Activated CD4-positive, alpha-beta memory T cell treated with anti-CD3 and anti-CD28 coated beads, Interleukin-2, amount 10 ng/mL, durations not matched to agents 7 days and 5 days (primary cell): ENCODE results near the gene TMEM127. TPM values are rescaled to one million over a fixed set of nuclear protein-coding genes. Genes with fewer than 3 reads are reported as not detected.

Source experiments
- CTCF ChIA-PET: fragments of 350-600 bp; sonication (Branson Sonifier 250); formaldehyde crosslinking; loops from one replicate; lab custom pipeline; 2021; ENCODE audit warnings: antibody characterized with exemption, inconsistent platforms; lab: Charles Lee
- POLR2A ChIA-PET: fragments of 350-600 bp; sonication (Branson Sonifier 250); formaldehyde crosslinking; loops from one replicate; lab custom pipeline; 2021; ENCODE audit warnings: antibody characterized with exemption; lab: Charles Lee
- DNase-seq: peaks from one replicate; pipeline ENCODE4 v3.0.0-alpha.2; 2020
- H3K27ac Mint-ChIP-seq: one replicate; pipeline ENCODE4 v1.8.0; 2021; ENCODE audit warnings: mild to moderate bottlenecking, mixed read lengths
- H3K27me3 Mint-ChIP-seq: one replicate; pipeline ENCODE4 v1.8.0; 2021; ENCODE audit warnings: mixed read lengths
- H3K36me3 Mint-ChIP-seq: one replicate; pipeline ENCODE4 v1.8.0; 2021; ENCODE audit warnings: low read depth, mixed read lengths
- H3K4me1 Mint-ChIP-seq: one replicate; pipeline ENCODE4 v1.8.0; 2021; ENCODE audit warnings: mixed read lengths
- H3K4me3 Mint-ChIP-seq: one replicate; pipeline ENCODE4 v1.8.0; 2021; ENCODE audit warnings: mild to moderate bottlenecking, mixed read lengths
- H3K9me3 Mint-ChIP-seq: one replicate; pipeline ENCODE4 v1.8.0; 2021; ENCODE audit warnings: mixed read lengths
- total RNA-seq, 2 experiments: library from RNA; stranded (reverse); gene quantifications; one replicate each; pipeline ENCODE4 v1.2.3, GENCODE V29; 2021

TMEM127 gene
- total RNA-seq, 2 experiments from 2014 or later = 42.4 to 44.0 TPM

- H3K27me3 Mint-ChIP-seq = no peaks in the 10 kb centered on the region
- H3K36me3 Mint-ChIP-seq = peaks cover 33% of the 10 kb centered on the region
- CTCF ChIA-PET = interaction anchor here (1.0 kb wide), 1 partner anchor 206 kb away, joined by 3 read pairs; no protein-coding TSS in a partner anchor
- no peak for DNase-seq
- H3K9me3 Mint-ChIP-seq = no peaks in the 10 kb centered on the region
- H3K4me1 Mint-ChIP-seq = peaks cover 60% of the 10 kb centered on the region
- POLR2A ChIA-PET = interaction anchor here (1.0 to 1.5 kb wide), 4 partner anchors 10 to 42 kb away, joined by 3 to 9 read pairs (median 3); partner anchors contain the start of gene STARD7
- no peak overlapping the region for H3K27ac Mint-ChIP-seq
- H3K4me3 Mint-ChIP-seq = no peak overlapping the region
These were observed 66.9 kb downstream of the TMEM127 start for GRCh38 chr2:96198921-96199320.

Other genes starting within 250 kb of the TMEM127 start
- 1 to 10 TPM; 6.9 to 7.1 TPM for gene GPAT2, start 231.1 kb downstream of the TMEM127 start, total RNA-seq
- gene ADRA2B, start 149.4 kb downstream of the TMEM127 start, total RNA-seq = under 1 TPM in 1 of 2 experiments, not detected in 1; 0.05 TPM
- under 1 TPM; 0.25 to 0.53 TPM for gene ASTL, start 127.5 kb downstream of the TMEM127 start, total RNA-seq
- 10 to 100 TPM; 40.8 to 42.5 TPM for gene DUSP2, start 120.6 kb downstream of the TMEM127 start, total RNA-seq
- 100 to 1,000 TPM; 108 to 113 TPM for gene STARD7, start 57.2 kb downstream of the TMEM127 start, total RNA-seq
- gene CIAO1, start 228 bp upstream of the TMEM127 start, total RNA-seq = 10 to 100 TPM; 64.4 to 67.4 TPM
- 100 to 1,000 TPM; 149 to 156 TPM for gene SNRNP200, start 39.5 kb upstream of the TMEM127 start, total RNA-seq
- 10 to 100 TPM; 43.7 to 46.3 TPM for gene ITPRIPL1, start 59.3 kb upstream of the TMEM127 start, total RNA-seq
- gene NCAPH, start 69.8 kb upstream of the TMEM127 start, total RNA-seq = 10 to 100 TPM; 79.6 to 89.4 TPM
- 1 to 10 TPM in 1 of 2 experiments, under 1 TPM in 1; 0.78 to 1.0 TPM for gene NEURL3, start 239.4 kb upstream of the TMEM127 start, total RNA-seq